ENCODE results near the gene FOXN4.

FOXN4 gene

DNA sequence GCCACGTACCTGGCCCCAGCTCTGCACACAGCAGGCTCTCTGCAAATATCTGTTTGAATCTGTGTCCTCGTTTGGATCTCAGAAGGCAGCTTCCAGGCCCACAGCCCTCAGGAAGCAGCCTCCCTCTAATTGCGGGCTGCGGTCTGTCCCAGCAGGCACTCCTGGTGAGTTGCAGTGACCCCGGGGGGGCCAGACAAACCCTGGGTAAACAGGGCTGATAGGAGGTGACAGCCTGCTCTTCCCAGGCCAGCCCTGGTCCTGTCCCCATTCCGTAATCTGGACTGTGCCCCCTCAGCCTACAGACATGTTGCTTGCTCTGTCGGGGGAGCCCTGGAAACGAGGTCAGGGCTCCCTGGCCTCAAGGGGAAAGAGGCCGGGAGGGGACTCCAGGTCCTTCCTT lies 2.0 kb downstream of the FOXN4 start:
- no peak for DNase-seq (ENCODE audit: low spot score)

GRCh38 chr12:109305547-109305946 lies 3.5 kb downstream of the FOXN4 start:
- DNase-seq (ENCODE audit: low spot score): no peak

GRCh38 chr12:109304485-109304884 lies 4.6 kb downstream of the FOXN4 start:
- DNase-seq (ENCODE audit: low spot score): no peak

DNA sequence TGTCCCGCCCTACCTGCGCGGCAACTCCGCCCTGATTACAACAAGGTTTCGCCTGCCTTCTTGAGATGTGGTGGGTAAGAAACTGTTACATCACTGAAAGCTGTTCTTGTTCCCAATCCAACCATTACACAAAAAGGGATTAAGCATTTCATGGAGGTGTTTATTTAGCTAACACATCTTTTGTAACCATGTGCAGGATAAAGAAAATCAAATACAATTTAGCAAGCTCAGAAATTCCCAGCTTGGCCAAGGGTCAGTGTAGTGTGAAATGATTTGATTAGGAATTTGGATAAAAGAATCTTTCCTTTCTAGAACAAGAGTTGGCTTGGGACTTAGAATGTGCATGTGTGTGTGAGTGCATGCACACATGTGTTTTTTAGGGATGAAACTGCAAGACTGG lies 6.3 kb downstream of the FOXN4 start:
- DNase-seq (ENCODE audit: low spot score): no peak

- DNase-seq (ENCODE audit: low spot score): no peak
Observed at GRCh38 chr12:109302358-109302757, 6.7 kb downstream of the FOXN4 start.

- DNase-seq (ENCODE audit: low spot score): no peak
Observed at GRCh38 chr12:109301643-109302168, 7.4 kb downstream of the FOXN4 start.

DNA sequence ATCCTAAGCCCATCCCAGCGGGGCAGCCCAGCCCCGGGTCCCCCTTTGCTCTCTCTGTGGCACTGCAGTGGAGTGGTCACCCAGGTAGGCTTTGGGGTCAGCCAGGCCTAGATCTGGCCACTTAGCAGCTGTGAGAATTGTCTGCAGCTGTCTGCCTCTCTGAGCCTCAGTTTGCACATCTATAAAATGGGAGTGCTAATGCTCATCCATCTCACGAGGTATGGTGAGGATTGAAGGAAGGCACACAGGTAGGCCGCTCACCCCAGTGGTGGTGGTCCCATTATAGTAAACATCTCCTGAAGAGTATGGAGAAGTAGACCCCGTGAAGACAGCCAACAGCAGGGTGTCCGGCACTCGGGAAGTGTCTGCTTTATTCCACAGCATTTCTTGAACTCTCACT lies 9.2 kb downstream of the FOXN4 start:
- no peak for DNase-seq (ENCODE audit: low spot score)

GRCh38 chr12:109296431-109296830 lies 12.7 kb downstream of the FOXN4 start:
- DNase-seq (ENCODE audit: low spot score): no peak

GRCh38 chr12:109295764-109296425 lies 13.2 kb downstream of the FOXN4 start:
- no peak for DNase-seq (ENCODE audit: low spot score)

DNA sequence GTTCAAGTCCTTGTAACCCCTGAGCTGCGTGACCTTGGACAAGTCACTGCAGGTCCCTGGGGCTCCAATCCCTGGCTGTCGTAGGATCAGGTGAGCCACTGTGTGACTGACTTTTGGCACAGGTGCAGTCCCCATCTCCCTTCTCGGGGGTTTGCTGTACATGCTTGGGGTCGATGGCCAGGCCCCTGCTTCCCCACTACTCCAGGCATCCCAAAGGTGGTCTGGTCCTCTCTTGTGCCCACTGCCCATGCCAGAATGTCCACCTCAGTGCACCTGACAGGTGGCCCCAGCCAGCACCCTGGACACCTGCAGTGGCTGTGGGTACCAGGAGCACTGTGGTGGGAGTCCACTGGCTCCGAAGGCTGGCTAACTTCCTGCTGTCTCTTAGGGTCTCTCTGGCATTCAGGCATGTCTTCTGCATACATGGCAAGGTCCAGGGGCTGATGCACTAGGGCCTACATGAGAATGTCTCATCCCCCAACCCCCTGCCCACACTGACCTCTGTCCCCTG lies 14.7 kb downstream of the FOXN4 start:
- no peak for DNase-seq (ENCODE audit: low spot score)

DNA sequence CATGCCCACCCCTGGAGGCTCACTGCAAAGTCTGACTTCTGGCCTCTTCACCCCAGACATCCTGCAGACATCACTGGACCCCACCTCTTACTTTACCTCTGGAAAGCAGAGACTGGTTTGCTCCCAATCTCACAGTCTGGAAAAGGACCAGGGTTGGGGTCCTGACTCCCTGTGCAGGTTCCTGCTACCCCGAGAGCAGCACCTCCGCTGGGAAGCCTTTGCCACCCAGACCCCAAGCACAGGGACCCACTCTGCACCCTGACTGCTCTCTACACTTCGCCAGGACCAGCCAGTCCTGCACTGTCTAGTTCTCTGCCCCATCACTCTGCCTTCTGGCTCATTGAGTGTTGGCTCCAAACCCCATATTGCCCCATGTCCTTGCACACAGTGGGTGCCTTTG lies 16.0 kb downstream of the FOXN4 start:
- no peak for DNase-seq (ENCODE audit: low spot score)

DNA sequence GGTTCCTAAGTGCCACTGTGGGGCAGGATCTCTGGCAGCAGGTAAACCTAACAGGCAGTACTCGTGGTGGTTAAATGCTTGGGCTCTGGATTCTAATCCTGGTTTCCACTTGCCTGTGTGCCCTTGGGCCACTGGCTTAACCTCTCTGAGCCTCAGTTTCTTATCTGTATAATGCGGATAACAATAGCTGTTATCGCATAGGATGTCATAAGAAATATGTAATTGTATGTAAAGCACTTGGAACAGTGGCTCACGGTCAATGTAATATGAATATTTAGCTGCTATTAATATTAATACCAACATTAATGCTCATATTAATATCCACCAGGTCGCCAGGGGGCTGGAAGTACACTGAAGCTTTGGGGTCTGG lies 16.8 kb downstream of the FOXN4 start:
- DNase-seq (ENCODE audit: low spot score): no peak

DNA sequence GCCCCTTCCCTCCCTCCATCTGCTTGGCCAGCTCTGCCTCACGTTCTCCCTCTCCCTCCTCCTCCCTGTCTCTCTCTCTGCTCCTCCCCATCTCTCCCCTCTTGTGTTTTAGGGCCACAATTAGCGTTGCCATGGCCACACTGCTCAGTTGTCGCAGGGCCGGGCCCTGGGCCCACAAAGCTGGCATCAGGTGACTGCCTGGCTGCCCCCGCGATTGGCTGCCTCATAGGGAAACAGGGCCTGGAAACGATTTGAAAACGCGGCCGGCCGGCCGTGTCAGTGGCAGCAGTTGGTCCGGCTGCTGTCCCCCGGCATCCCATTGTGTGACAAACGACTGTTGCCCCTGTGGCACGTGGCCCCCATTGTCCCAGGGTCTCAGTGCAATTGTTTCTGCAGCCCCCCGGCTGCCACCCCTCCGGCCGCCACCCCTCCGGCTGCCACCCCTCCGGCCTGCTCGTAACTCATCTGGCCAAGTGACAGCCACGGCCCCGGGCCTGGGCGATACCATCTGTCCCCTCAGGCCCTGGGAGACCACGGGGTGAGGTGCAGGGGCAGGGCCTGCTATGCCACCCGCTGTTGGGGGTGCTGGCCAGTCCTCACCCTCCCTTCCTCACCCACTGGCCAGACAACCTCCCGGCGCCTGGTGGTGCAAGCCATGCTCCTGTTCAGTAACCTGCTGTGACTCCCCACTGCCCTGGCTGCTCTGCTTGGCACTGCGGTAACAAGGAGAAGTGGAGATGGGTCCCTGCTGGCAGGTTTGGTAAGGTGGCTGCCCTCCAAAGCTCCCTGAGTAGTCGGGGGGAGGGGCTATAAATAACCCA lies 17.4 kb downstream of the FOXN4 start:
- peak; percentile 74 for DNase-seq (ENCODE audit: low spot score)

- DNase-seq (ENCODE audit: low spot score): no peak
Observed at GRCh38 chr12:109291117-109291516, 18.0 kb downstream of the FOXN4 start.

DNA sequence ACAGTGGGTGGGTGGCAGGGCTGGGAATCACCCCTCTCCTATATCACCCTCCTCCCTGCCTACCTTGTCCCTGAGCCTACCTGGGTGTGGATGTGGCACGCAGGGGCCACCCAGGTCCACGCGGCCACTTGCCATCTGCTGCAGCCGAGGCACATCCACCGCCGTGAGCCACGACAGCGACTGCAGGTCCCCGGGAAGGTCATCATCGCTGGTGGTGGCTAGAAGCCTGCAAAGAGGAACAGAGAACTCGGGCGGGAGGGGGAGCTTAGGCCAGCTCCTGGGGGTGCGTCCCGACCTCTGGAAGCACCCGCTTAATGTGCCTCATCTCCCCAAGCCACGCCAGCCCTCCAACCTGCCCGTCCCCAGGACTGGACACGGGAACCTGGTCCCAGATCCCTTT lies 19.0 kb downstream of the FOXN4 start:
- no peak for DNase-seq (ENCODE audit: low spot score)

DNA sequence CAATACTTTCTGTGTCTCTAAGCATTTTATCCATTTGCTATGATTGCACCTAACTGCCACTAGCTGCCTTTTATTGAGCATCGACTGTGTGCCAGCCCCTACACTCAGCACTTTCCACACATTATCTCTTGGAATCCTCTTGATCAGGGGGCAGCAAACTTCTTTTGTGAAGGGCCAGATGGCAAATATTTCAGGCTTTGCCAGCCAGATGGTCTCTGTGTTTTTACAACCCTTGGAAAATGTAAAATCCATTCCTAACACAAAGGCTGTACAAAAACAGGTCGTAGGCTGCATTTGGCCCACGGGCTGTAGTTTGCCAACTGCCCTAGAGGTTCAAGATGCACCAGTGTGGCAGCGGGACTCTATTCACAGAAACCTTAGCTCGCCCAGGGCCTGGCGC lies 19.5 kb downstream of the FOXN4 start:
- no peak for DNase-seq (ENCODE audit: low spot score)

GRCh38 chr12:109289004-109289403 lies 20.1 kb downstream of the FOXN4 start:
- no peak for DNase-seq (ENCODE audit: low spot score)

- DNase-seq (ENCODE audit: low spot score): no peak
Observed at GRCh38 chr12:109288571-109288970, 20.5 kb downstream of the FOXN4 start.

GRCh38 chr12:109287811-109288469 lies 21.1 kb downstream of the FOXN4 start:
- DNase-seq (ENCODE audit: low spot score): no peak

- DNase-seq (ENCODE audit: low spot score): no peak
Observed at GRCh38 chr12:109287181-109287580, 21.9 kb downstream of the FOXN4 start.

- DNase-seq (ENCODE audit: low spot score): no peak
Observed at GRCh38 chr12:109286652-109287051, 22.4 kb downstream of the FOXN4 start.

- no peak for DNase-seq (ENCODE audit: low spot score)
Observed at GRCh38 chr12:109286252-109286651, 22.8 kb downstream of the FOXN4 start.

- DNase-seq (ENCODE audit: low spot score): no peak
Observed at GRCh38 chr12:109284392-109284791, 24.7 kb downstream of the FOXN4 start.
